NCI-H2171 (cell line): ENCODE data around the gene MCC.

Source experiments
- DNase-seq: peaks from one replicate; lab custom pipeline; 2025; lab: John Stamatoyannopoulos, UW

Gene MCC

DNA sequence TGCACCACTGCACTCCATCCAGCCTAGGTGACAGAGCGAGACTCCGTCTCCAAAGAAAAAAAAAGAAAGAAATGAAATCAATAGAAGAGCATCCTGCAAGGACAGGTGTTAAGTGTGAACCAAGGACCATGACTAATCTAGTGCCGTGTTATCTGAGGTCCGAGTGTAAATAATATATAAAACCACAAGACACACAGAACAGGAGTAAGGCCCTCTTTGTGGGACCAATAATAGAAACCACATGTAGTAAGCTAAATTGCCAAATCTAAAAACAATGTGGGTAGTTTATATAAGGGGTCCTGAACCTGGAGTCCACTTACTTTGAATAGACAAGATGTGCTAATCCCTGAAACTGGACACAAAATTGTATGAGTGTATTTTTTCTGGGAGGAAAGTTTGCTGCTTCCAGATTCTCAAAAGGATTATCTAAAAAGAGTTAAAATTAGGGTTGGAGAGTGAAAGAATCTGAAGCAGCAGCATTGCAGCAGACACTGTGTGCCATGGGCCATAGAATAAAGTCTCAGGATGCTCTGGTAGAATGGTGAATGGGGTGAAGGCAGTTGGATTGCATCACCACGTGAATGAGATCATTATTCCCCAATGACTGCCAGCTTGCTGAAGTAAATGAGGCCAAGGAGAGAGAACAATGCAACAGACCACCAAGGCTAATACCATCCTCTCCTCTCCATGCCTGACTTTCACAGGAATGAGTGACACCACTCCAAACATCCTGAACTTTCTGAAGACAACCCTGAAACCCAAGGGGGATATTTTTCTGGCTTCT, 288.9 kb downstream of the MCC start:
- no peak for DNase-seq

DNA sequence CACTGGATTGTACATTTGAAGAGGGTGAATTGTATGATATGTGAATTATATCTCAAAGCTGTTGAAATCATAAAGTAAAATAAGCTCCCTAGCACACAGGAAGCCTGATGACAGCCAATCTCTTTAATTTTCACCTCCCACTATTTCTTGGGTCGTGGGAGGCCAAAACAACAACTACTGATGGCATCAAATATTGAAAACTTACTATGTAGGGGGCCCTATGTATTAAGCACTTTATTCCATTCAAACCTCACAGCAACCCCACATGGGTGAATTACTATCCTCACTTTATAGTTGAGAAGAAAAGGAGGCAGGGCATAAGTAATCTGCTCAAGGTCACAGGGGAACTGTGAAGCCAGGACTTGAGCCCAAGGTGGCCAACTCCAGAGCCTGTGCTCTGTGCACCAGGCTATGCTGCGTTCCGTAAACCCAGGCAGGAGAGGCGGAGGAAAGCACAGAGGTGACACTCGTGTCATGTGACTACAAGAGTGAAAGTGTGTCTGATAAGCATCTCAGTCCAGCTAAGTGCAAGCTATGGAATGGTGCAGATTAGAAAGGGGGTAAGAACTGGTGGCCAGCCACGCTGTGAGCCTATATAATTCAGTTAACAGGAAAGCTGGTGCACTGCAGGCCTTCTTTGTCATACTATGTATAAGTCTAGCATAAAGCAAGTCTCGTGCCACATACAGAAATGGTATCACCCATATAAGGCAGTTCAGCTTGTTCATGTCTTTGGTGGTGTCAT, 290.6 kb downstream of the MCC start:
- DNase-seq, result no peak

DNA sequence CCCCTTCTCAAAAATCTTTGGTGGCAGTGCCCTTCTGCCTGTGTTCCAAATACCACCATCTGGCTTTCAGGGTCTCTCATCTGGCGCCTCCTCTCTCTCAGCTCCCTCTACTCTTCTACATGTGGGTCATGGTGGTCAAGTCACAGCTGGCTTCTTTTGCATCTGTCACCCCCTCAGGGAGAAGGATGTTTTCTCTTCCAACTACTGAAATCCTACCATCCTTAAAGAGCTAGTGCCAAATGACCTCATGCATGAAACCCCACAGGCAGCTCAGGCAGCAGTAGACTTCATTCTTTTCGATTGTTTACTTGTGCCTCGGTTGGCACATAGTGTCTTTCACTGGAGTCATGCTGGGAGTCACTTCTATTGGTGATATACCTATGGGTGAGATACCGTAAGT, 292.5 kb downstream of the MCC start:
- no peak for DNase-seq

DNA sequence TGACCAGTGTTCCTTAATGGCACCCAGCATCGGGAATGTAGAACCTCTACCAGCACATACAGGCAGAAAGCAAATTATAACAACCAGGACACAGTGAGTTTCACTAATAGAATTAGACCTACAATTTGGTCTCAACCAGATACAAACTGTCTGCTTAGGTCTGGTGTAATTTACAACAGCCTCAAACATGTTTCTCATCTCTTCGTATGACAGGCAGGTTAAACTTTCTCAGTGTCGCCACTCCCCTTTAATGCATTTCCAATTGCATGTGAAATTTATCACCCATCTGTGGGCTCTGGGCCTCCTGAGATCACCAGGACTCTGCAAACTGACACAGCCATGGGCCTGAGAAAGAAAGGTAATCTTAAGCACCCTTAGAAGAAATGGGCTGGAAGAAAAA, 293.0 kb downstream of the MCC start:
- DNase-seq, result no peak

DNA sequence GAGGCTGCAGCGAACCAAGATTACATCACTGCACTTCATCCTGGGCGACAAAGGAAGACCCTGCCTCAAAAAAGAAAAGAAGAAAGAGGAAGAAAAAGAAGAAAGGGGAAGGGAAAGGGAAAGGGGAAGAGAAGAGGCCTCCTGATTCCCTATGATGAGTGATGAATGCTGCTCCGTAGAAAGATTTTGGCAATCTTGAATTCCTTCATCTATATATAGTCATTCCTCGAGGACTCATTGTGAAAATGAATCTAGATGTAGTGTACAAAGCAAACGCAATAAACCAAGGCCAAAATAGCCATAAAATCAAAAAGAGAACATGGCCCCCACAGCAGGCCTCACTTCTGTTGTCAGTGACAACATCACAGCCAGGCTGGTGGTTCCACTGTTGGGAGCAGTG, 293.7 kb downstream of the MCC start:
- no peak for DNase-seq

DNA sequence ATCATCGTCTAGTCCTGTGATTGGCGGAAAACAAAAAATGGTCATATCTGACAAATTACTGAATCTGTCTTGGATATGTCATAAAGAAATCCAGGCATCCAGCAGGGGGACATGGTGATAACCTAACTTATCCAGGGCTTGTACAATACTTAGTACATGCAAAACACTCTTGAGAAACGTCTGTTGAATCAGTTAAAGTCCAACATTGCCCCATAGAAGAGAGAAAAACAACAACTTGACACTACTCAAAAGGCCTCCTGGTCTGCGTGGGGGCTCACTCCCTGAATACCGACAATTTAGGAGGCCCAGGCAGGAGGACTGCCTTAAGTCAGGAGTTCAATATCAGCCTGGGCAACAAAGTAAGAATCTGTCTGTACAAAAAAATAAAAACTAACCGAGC, 294.1 kb downstream of the MCC start:
- DNase-seq, result no peak

DNA sequence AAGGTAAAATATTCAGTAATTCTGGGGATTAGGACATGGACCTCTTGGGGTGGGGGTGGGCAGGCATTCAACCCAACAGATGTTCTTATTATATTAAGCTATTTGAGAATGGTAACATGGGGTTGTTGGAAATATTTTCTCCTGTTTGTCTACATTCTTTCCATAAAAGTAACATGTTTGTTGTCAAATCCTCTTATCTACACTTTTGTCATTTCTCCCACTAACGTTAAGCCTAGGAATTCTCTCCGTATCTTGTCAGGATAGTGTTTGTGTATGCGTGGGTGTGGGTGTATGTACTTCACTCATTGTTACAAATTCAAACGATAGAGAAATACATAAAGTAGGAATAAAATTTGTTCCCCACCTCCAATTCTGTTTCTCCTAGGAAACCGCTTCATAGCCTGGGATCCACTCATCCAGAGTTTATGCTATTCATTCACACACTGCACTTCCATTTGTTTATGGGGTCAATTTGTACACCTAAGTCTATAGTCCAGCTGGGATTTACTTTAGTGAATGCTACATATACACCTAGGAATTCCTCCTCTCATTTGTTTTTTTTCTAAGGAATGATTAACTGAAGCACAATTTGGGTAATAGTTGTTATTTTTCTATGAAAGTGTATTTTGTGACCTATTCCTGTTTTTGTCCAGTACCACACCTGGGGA, 294.8 kb downstream of the MCC start:
- no peak for DNase-seq

DNA sequence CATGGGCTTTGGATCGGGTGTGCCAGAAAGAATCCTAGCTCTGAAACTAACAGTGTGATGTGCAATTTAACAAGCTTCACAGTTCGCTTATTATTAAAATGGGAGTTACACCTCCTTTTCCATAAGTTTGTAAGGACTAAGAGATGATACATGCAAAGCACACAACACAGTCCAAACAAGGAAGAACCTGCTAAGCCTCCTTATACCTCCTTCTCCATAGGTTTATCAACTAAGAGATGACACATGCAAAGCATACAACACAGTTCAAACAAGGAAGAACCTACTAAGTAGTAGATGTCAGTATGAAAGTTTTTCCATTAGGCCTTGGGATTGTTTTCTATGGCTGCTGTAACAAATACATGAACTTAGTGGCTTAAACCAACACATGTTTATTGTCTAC, 295.7 kb downstream of the MCC start:
- DNase-seq, result no peak

DNA sequence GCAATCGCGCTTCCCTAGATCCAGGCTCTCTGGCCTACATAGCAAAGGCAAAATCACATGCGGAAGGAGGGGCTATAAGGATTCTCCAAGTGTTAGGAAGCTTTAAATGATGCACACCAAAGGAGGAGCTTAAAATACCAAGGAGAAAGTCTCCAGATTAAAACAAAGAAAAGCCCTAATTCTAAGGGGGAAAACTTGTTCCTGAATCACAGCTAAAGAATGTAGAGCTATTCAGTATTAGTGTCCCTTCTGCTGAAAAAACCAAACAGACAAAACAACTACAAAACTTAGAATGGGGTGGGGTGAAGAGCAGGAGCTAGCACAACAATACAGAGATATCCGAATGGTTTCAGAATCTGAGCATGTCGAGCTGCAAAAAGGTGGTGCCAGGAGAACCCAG, 297.9 kb downstream of the MCC start:
- DNase-seq, result no peak

DNA sequence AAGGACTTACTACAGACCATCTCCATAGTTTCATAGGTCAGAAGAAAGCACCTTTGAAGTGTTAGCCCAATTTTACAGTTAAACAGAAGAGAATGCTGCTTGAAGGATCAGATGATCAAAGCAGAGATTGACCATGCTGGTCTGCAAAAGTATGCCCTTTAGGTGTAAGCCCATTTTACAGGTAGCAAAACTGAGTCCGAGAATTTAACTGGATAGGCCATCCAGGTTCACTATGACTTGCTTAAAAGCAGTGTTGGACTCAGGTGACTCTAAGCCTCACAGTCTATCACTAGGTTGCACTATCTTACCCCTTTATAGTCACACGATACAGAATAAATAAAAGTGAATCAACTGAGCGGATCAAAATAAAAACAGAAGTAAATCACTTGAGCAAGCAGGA, 299.0 kb downstream of the MCC start:
- DNase-seq, result no peak

DNA sequence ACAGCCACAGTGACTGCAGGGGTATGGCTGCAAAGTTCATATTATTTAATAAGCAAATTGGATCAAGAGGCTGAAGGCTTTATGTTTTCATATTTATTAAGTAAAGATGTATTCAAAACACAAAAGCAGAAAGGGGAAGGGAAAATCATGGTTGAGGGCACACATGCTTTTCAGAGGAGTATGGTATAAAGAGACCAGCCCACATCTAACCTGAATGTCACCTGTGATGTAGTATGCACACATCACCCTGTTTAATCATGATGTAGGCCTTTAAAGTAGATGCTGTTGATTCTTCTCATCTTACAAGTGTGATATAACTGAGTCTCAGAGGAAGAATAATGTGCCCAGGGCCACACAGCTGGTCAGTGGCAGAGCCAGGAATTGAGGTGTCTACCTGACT, 299.8 kb downstream of the MCC start:
- DNase-seq, result no peak

DNA sequence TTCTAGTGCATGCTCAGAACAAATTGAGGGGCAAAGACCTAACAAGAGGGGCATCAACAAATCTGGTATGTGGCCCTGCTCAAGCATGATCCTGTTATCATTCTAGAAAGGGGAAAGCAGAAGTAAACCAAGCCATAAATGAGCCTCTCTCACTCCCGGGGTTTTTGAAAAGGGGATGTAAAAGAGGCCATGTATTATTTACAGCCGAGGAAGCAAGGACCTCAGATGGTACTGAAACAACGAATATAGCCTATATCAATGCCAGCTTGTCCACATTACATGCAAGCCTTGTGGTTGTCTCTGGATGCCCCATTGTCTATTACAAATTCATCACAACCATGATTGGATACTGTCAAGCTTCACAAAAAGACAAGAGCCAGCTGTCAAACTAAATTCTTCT, 300.3 kb downstream of the MCC start:
- no peak for DNase-seq

DNA sequence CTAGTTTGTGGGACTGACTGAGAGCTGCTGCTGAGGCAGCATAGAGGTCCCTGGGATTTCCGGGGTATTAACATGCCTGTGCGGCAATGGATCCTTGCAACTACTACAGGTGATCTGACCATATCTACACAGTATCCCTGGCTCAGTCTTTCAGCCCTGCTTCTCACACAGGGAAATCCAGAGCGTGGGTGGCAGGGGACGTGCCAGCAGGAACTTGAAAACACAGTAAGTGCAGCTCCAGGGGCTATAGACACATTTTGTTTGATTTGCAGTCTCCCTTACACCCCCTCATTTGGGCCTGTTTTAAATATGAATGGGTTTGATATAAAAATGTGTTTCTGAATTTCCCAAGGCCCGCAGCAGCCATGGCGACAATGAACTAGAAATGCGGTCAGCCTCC, 302.2 kb downstream of the MCC start:
- no peak for DNase-seq

DNA sequence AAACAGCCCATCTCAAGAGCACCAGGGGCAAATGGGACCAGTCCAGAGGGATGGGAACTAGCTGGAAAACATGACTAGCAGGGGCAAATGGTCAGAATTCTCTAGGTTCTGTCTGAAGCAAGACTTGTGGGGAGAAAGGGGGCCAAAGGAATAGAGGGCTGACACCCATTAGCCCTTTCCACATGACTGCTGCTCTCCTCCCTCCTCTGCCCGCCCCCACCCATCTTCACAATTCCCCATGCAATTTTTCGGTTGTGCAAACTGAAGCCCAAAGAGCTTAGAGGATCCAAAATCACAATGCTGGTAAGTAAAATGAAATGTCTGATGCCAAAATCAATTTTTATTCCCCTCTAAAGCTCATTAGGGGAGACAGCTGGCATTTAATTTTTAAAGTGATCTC, 304.6 kb downstream of the MCC start:
- DNase-seq, result no peak

DNA sequence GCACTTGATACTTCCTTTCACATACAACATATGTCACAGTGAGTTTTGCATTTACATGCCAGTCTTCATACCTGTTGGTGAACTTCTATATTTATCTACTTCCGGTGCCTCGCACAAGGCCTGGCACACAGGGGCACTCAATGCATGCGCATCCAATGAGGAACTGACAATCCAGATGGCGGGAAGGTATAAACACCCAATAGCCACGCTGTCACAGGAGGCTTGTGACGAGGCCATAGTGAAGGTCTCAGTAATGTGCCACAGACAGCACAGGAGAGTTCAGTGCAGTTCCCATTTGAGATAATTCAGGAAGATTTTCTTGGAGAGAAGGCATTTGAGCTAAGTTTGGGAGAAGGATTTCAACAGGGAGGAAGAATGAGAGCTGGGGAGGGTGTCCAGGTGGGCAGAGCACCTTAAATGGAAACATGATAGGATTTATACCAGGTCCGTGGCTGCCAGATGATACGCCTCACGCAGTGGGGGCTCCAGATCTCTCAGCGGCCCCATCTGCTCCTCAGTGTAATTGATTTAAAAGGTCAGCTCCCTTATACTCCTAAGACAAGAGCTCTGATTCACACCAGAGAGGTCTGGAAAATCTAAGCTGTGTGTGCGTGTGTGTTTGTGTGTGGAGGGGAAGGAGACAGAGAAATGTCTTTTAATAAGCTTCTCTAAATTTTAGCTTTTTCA, 305.5 kb downstream of the MCC start:
- DNase-seq, result peak; percentile 74

DNA sequence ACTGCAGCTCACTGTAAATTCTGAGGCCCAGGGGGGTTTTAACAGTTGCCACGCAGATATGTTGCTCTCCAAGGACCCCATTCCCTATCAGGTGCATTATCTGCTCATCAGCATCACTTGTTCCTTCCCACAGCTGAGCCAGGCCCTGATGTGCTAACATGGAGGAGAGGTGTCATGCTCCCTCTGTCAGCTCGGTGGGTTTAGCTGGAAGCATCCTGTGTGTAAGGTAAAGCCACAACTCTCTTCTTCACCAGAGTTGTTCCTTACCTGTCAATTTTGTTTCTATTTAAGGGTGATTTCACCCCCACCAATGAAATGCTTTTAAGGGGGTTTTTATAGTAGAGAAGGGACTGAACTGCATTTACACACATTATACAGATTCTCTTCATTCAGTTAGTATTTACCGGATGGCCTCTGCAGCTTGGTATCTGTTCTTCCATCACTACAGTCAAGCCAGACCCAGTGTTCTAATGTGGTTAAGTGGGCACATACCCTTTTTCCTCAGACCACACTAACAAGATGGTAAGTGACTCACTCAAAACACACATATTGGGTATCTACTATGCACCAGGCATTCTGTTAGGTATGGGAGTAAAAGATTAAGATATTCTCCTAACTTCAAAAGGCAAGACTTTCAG, 306.3 kb downstream of the MCC start:
- no peak for DNase-seq

DNA sequence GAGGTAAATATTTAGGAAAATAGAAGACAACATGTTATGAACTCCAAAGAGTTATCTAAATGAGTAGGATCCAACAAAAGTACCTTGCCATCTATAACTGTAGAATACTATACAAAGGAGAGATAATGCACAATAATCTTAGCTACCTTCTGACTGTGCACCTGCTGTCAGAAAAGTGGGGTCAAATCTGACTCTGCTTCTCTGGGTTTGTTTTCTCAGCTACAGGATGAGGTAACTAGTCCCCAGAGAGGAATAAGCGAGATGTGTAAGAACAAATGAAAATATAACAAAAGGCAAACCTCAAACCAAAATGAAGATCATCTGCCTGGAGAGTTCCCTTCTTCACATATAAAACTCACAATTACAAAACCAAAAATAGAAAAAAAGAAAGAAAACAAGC, 306.8 kb downstream of the MCC start:
- no peak for DNase-seq

DNA sequence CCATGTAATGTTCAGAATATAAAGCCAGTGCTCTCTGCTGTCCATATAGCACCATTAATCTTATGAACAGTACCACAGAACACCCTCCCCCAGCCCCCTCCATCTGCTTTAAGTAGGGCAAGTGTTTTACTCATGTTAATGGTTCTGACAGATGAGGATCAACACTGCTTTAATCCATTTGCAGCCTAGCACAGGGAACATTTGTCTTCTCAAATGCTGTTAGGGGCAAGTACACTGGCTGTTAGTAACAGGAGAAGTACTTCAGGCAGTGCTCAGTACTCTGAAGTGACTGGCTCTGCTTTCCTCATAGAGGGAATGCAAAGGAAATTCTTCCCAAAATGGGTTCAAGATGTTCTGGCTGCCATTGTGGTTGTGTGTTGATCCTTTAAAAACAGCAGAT, 309.1 kb downstream of the MCC start:
- no peak for DNase-seq

DNA sequence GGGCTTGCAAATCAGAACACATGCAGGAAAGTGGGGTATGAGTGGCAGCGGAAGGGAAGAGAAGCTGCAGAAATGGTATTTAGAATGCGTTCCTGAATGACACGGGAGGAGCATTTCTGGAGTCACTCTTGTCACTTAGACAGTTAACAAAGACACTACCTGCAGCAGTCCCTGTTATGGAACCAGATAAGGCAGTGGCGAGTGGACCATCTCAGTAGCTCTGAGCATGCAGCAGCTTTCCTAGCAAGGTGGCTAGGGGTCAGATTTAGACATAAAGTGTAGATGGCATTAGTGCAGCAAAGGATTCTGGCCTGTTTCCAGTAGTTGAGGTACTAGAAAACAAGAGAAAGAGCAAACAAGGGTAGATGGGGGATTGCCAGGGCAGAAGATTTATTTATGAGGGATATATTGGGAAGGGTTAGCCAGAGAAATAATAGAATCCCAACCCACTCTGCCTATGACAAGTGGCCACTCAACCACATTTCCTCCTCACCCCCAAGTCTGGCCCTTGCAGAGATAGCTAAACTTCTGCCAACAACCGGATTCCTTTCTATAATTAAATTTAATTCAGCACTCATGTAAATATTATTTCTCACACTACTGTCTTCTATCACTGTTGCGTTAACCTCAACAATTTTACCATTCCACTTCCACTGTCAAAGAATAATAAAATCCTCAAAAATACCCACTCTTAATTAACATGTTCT, 310.0 kb downstream of the MCC start:
- DNase-seq, result no peak

DNA sequence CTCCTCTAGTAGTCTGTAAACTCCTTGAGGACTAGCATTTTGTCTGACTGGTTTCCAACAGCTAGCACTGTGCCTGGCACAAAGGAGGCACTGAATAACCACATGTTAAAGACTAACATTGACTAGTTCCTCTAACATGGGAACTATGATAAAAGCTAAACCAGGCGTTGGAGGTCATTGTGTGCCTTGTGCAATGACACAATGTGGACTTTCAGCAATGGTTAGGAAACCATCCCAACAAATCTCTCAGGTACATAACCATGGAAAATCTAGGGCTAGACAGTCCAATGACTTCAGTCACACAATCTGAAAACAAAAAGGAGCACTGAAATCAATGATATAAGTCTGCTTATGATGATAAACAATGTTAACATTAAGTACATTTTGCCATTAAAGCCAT, 311.0 kb downstream of the MCC start:
- no peak for DNase-seq

DNA sequence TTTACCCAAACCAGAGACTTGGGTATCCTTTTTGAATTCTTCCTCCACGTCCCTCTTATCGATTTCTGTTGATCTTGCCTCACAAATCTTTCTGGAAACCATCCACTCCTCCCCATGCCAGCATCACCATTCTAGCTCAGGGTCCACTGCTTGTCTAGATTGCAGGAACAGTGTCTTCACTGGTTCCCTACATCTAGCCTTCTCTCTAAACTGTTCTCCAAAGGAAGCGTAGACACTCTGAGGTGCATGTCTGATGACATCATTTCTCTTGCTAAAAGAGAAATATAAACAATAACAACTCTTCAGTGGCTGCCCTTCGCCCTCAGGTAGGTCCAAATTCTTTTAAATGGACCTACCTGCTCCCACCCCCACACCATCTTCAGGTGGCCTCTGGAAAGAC, 311.5 kb downstream of the MCC start:
- DNase-seq, result no peak

DNA sequence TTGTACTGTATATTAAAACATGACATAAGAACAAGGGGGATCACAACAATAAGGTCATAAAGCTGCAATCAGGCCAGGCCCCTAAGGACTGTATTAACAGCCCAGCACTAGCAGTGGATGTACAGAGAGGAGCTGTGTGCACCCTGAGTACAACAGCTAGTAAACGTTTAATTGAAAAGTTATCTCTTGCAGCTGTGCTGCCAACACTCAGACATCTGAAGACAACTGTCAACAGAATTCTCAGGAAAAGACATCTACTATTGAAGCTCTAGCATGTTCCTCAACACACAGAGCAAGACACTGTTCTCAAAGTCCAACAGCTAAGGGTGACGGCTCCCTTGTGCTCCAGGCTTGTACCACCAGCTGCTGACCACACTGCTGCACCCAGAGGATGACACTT, 312.1 kb downstream of the MCC start:
- no peak for DNase-seq
